ENCODE measurements around the gene THEMIS2.

DNA sequence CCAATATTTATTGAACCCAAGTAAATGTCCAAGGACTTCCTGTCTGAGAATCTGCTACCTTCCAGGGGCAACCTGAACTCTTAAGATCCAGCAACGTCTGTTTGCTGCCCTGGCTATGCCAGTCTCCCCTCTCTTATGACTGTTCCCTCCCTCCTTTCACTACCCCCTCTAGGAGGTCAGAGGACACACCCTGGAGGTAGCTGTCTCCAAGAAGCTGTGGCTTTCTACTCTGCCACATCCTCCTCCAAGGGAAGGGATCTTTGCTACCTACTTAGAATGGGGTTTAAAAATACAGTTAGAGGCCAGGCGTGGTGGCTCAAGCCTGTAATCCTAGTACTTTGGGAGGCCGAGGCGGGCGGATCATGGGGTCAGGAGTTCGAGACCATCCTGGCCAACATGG, 58.8 kb downstream of the THEMIS2 start:
- TF ChIP-seq, protein P1, sequence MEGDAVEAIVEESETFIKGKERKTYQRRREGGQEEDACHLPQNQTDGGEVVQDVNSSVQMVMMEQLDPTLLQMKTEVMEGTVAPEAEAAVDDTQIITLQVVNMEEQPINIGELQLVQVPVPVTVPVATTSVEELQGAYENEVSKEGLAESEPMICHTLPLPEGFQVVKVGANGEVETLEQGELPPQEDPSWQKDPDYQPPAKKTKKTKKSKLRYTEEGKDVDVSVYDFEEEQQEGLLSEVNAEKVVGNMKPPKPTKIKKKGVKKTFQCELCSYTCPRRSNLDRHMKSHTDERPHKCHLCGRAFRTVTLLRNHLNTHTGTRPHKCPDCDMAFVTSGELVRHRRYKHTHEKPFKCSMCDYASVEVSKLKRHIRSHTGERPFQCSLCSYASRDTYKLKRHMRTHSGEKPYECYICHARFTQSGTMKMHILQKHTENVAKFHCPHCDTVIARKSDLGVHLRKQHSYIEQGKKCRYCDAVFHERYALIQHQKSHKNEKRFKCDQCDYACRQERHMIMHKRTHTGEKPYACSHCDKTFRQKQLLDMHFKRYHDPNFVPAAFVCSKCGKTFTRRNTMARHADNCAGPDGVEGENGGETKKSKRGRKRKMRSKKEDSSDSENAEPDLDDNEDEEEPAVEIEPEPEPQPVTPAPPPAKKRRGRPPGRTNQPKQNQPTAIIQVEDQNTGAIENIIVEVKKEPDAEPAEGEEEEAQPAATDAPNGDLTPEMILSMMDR (IDR thresholded peaks at IDR 0.05) = no peak
- no peak for TF ChIP-seq POLR2A (IDR thresholded peaks at IDR 0.05)
